ENCODE data around the gene ENTHD1.
"Not testable (repeated sequence)": the region's sequence is repeated elsewhere in the genome, so short reads cannot be mapped to it uniquely, and the experiment has no call there.

ENTHD1 gene

DNA sequence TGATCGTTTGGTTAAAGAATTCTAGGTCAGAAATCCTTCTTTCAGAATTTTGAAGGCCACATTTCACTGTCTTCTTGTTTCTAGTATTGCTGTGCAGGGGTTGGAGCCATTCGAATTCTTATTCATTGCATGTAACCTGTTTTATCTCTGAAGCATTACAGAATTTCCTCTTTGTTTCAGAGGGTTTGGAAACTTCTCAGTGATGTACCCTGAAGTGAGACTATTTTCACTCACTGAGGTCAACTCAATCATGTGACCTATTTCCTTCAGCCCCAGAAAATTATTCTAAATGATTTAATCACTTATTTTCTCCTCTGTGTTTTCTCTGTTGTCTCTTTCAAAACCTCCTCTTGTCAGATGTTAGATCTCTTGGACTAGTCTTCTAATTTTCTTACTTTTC lies 147.8 kb downstream of the ENTHD1 start:
- no peak for TF ChIP-seq POLR2A (IDR thresholded peaks at IDR 0.05; ENCODE audit: low read length)
- TF ChIP-seq GATA1 (IDR thresholded peaks at IDR 0.05; ENCODE audit: low read depth, low read length): no peak
- DNase-seq: no peak

DNA sequence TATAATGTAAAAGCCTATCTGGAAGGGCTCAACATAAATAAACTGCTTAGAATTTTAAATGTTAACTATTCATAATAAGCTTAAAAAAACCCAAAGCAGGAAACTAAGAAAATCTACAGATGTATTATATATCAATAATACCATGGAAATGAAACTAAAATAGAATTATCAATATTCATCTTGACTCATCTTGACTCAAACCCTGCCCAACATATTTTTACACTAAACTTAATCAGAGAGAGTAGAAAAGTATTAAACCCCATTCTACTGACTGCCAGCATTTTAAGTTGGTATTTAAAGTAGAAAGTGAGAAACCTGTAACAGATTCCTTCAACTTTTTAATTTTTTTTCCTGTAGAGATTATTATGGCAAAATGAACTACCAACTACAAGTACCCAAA lies 149.2 kb downstream of the ENTHD1 start:
- no peak for TF ChIP-seq GATA1 (IDR thresholded peaks at IDR 0.05; ENCODE audit: low read depth, low read length)
- no peak for TF ChIP-seq POLR2A (IDR thresholded peaks at IDR 0.05; ENCODE audit: low read length)
- no peak for DNase-seq

DNA sequence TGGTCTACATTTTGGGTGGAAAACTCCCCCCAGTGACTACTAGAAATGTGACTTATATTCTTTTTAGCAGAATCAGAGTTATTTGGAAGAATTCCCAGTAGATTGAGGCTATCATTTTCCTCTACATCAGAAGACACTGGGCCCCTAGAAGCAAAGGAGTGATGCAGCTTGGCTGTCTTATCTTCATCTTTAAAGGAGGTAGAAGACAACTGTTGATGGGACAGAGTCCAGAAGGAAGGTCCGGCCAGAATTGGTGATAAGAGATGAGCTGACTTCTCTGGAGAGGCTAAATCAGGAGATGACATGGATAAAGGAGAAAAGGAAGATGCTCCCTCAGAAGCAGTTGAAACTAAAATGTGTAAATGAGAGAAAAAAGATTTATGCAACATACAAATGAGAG lies 149.6 kb downstream of the ENTHD1 start:
- TF ChIP-seq POLR2A (IDR thresholded peaks at IDR 0.05; ENCODE audit: low read length) (no peak), GATA1 (IDR thresholded peaks at IDR 0.05; ENCODE audit: low read depth, low read length) (no peak)

GRCh38 chr22:39739338-39740027 lies 154.1 kb downstream of the ENTHD1 start:
- TF ChIP-seq GATA1 (IDR thresholded peaks at IDR 0.05; ENCODE audit: low read depth, low read length): no peak
- TF ChIP-seq POLR2A (IDR thresholded peaks at IDR 0.05; ENCODE audit: low read length): no peak
- DNase-seq: no peak

More for the DNA sequence above, 149.6 kb downstream of the ENTHD1 start:
- peak; percentile 15 to 27 for DNase-seq

DNA sequence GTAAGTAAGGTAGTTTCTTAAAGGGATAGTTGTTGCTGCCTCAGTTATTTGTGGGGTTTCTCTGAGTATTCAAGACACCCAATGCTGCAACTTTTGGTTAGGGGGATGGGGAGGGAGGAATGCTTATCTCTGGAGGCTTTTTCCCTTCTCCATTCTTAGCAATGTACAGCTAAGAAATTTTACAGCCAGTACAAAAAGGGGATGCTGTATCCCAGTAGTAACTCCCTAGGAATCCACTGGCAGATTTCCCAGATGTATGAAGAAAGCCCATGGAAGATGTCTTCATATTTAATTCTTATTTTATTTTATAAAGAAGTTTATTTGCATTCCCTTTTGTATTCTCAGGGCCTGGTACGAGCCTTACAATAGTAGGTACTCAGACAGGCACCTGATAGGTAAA lies 154.8 kb downstream of the ENTHD1 start:
- DNase-seq: no peak
- no peak for TF ChIP-seq POLR2A (IDR thresholded peaks at IDR 0.05; ENCODE audit: low read length)
- TF ChIP-seq GATA1 (IDR thresholded peaks at IDR 0.05; ENCODE audit: low read depth, low read length): no peak

GRCh38 chr22:39735776-39736175 lies 157.8 kb downstream of the ENTHD1 start:
- DNase-seq: no peak
- TF ChIP-seq POLR2A (IDR thresholded peaks at IDR 0.05; ENCODE audit: low read length) (no peak), GATA1 (IDR thresholded peaks at IDR 0.05; ENCODE audit: low read depth, low read length) (no peak)

DNA sequence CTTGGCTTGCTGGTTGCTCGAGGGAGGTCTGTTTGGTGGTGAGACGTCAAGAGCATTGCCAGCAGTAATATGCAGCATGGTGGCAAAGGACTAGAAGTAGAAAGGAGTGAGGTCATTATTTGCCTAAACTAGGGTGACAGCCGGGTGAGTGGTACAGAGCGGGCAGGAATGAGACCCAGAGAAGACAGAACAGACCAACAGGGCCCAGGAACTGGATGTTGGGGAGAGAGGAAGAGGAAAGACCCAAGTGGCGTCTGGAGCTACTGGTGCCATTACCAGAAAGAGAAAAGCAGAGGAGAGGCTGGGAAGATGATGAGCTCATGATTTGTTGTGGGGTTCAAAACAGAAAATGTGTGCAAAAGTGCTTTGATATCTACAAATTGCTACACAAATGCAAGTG lies 158.7 kb downstream of the ENTHD1 start:
- TF ChIP-seq GATA1 (IDR thresholded peaks at IDR 0.05; ENCODE audit: low read depth, low read length) (no peak), POLR2A (IDR thresholded peaks at IDR 0.05; ENCODE audit: low read length) (no peak)
- no peak for DNase-seq

DNA sequence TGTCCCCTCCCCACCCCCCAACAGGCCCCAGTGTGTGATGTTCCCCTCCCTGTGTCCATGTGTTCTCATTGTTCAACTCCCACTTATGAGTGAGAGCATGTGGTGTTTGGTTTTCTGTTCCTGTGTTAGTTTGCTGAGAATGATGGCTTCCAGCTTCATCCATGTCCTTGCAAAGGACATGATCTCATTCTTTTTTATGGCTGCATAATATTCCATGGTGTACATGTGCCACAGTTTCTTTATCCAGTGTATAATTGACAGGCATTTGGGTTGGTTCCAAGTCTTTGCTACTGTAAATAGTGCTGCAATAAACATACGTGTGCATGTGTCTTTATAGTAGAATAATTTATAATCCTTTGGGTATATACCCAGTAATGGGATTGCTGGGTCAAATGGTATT lies 159.5 kb downstream of the ENTHD1 start:
- DNase-seq: not testable (repeated sequence)

DNA sequence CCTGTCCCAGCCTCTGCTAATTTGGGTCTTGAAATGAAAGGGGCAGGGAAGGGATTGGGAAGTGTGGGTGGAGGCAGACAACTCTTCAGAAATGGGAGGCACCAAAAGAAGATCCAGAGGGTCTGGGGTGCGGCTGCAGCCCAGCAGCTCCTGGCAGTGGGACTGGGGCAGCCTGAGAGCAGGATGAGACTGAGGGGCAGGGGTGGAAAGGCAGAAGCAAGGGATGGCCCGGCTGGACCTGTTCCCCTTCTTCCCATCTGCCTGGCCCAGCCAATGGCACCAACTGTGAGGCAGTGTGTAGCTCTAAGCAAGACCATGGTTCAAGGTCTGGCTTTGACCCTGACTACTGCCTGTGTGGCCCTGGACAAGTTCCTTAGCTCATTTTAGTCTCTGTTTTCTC lies 160.4 kb downstream of the ENTHD1 start:
- TF ChIP-seq GATA1 (IDR thresholded peaks at IDR 0.05; ENCODE audit: low read depth, low read length): no peak
- no peak for TF ChIP-seq POLR2A (IDR thresholded peaks at IDR 0.05; ENCODE audit: low read length)
- no peak for DNase-seq

GRCh38 chr22:39732625-39733024 lies 160.9 kb downstream of the ENTHD1 start:
- DNase-seq: peak in 1 of 2 experiments; percentile 21
- TF ChIP-seq POLR2A (IDR thresholded peaks at IDR 0.05; ENCODE audit: low read length): no peak
- TF ChIP-seq GATA1 (IDR thresholded peaks at IDR 0.05; ENCODE audit: low read depth, low read length): no peak

DNA sequence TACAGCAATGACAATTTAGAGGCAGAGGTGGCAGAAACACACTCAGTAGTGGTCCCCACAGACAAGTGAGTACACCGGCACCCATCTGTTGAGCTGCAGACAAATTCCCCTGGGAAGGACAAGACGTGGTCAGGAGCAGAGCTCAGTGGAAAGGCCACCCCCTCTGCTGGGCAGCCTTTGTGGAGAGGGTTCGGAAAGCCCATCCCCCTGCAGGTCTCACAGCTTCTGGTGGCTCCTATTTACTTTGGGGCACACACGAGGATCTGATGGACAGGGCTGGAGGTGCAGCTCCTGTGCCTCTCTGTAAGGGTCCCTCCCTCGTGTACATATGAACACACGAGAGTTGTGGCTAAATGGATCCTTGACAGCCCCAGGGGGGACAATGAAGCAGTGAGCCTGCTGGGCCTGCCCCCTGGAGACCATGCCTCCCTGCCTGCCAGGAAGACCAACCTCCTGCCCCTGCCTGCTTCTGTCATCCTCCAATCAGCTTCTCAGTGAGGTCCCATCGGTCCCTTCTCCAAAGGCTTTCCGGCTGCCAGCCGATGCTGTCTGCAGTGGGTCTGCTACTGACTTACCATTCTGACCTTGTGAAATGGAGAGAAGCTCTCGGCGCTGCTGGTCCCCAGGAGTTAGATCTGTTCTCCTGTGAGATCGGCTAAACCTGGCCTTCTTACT lies 161.5 kb downstream of the ENTHD1 start:
- DNase-seq: no peak
- TF ChIP-seq GATA1 (IDR thresholded peaks at IDR 0.05; ENCODE audit: low read depth, low read length): no peak
- TF ChIP-seq POLR2A (IDR thresholded peaks at IDR 0.05; ENCODE audit: low read length): no peak

DNA sequence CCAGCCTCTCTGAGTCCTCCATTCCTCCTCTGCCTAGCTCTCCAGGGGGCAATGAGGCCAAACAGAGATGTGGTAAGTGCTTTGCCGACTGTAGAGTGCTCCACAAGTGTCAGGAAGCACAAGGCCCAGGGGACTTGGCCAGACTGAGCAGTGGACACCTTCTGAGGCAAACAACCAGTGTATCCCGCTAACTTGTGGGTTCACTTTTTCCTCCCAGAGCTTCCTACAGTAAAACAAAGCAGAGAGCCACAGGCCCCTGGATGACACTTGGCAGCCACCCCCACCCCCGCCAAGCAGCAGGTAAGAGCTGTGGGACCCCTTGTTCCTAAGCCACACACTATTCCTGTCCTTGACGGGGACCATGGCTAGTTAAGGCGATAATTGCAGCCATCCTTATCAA lies 162.1 kb downstream of the ENTHD1 start:
- no peak for DNase-seq
- TF ChIP-seq POLR2A (IDR thresholded peaks at IDR 0.05; ENCODE audit: low read length): no peak
- no peak for TF ChIP-seq GATA1 (IDR thresholded peaks at IDR 0.05; ENCODE audit: low read depth, low read length)

DNA sequence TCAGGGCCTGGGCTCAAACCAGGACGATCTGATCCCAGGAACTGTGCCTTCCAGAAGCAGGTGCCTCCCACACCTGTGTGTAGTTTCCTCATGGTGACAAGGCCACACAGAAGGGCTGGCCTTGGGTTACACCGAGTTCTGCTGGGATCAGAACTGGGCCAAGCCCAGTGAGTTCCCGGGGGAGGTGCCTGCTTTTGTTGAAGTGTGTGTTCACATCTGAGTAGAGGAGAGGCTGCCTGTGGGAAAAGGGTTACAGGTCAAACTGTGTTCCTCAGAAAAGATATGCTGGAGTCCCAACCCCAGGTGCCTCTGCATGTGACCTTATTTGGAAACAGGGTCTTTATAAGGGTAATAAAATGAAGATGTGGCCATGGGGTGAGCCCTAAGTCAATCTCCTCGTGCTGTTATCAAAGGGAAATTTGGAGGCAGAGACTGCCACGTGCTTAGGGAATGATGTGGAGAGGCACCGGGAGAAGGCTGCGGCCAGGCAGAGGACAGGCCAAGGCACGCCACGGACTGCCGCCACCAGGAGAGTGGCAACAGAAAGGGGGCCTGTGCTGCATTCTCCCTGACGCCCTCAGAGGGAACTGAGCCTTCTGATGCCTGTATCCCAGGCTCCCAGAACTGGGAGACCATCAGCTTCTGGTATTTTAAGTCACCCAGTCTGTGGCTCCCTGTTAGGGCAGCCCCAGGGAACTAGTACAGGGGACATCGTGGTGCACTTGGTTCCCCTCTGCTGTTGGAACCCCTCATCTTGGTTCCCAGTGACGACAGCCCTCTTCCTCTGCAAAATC lies 164.2 kb downstream of the ENTHD1 start:
- no peak for TF ChIP-seq POLR2A (IDR thresholded peaks at IDR 0.05; ENCODE audit: low read length)
- TF ChIP-seq GATA1 (IDR thresholded peaks at IDR 0.05; ENCODE audit: low read depth, low read length): no peak
- no peak for DNase-seq

- no peak for DNase-seq
- TF ChIP-seq GATA1 (IDR thresholded peaks at IDR 0.05; ENCODE audit: low read depth, low read length) (no peak), POLR2A (IDR thresholded peaks at IDR 0.05; ENCODE audit: low read length) (no peak)
Measured at GRCh38 chr22:39728236-39728860, 165.2 kb downstream of the ENTHD1 start.
